ENCODE measurements around the gene PRKN.

DNA sequence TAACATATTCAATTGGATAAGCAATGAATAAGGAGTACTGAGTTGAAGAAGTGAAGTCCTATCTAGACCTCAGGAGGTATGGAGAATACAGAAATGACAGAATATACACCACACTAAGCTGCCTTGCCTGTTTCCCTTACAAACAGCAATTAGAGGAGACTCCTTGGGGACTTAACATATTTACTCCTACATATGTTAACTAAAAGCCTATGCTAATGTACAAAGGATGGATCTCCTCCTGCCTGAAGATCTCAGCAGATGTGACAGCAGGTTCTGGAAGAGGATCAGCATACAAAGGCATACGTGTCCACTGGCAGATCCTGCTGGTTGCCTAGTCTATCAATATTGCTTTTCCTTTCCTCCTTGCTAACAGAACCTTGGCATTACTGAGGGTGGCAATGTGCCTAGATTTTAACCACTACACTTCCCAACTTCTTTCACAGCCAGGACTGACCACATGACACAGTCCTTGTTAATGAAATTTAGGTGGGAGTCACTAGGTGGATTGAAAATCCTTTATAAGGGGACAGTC, 29.6 kb downstream of the PRKN start:
- TF ChIP-seq CTCF (IDR thresholded peaks at IDR 0.05; ENCODE audit: extremely low read depth in 1 of 2, insufficient read depth in 1 of 2, low read depth in 1 of 2, low read length in 2 of 2), result no peak
- TF ChIP-seq POLR2A (IDR thresholded peaks at IDR 0.05; ENCODE audit: low read depth, low read length), result no peak
- no peak for TF ChIP-seq JUN (IDR thresholded peaks at IDR 0.05; ENCODE audit: borderline replicate concordance, insufficient read depth, insufficient read length, low read depth)

Data from endothelial cell of umbilical vein (primary cell).